ENCODE measurements around the gene PRKCB. TPM values are rescaled to one million over a fixed set of nuclear protein-coding genes. Genes with fewer than 3 reads are reported as not detected.

Gene PRKCB
- total RNA-seq, 2 donors from 2014 or later = 72.1 to 77.0 TPM

DNA sequence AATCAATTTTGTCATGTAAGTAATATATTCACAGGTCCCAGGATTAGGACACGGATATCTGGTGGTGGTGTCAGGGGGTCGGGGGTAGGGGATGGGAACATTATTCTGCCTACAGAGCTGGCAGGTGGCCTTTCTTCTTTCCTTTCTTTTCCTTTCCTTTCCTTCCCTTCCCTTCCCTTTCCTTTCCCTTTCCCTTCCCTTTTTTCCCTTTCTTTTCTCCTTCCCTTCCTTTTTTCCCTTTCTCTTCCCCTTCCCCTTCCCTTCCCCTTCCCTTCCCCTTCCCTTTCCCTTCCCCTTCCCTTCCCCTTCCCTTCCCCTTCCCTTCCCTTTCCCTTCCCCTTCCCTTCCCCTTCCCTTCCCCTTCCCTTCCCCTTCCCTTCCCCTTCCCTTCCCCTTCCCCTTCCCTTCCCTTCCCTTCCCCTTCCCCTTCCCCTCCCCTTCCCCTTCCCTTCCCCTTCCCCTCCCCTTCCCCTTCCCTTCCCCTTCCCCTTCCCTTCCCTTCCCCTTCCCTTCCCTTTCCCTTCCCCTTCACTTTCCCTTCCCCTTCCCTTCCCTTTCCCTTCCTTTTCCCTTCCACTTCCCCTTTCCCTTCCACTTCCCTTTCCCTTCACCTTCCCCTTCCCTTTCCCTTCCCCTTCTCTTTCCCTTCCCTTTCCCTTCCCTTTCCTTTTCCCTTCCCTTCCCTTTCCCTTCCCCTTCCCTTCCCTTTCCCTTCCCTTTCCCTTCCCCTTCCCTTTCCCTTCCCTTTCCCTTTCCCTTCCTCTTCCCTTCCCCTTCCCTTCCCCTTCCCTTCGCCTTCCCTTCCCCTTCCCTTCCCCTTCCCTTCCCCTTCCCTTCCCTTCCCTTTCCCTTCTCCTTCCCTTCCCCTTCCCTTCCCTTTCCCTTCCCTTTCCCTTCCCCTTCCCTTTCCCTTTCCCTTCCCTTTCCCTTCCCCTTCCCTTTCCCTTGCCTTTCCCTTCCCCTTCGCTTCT lies 145.9 kb downstream of the PRKCB start:
- no peaks in the 10 kb centered on the region for H3K27me3 Mint-ChIP-seq (ENCODE audit: low read depth)
- DNase-seq = no peak
- peaks cover 22% of the 10 kb centered on the region for H3K4me1 Mint-ChIP-seq (ENCODE audit: low read depth)
- H3K36me3 Mint-ChIP-seq (ENCODE audit: insufficient read depth in 2 of 2) = peaks cover 0 to 5% of the 10 kb centered on the region in 2 donors
- no peak overlapping the region for H3K27ac Mint-ChIP-seq
- no peak for ATAC-seq (replicated peaks in 1 of 2)
- no peak overlapping the region for H3K4me3 Mint-ChIP-seq
- H3K9me3 Mint-ChIP-seq = no peaks in the 10 kb centered on the region

DNA sequence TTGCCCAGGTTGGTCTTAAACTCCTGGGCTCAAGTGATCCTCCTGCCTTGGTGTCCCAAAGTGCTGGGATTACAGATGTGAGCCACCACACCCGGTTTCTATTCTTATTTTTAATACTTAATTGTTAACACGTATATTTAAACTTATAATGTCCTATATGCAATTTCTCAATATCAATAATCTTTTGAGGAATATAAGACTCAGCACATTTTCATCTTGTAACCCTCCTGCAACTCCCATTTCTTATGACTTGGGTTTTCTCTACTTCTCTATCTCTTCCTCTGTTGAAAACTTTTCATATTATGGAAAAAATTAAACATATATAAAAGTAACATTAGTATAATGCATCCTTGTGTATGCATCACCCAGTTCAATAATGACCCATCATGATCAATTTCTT lies 150.7 kb downstream of the PRKCB start:
- H3K36me3 Mint-ChIP-seq (ENCODE audit: insufficient read depth in 2 of 2) = peaks cover 6 to 8% of the 10 kb centered on the region in 2 donors
- no peak for DNase-seq
- peaks cover 0 to 2% of the 10 kb centered on the region in 2 donors for H3K9me3 Mint-ChIP-seq
- peaks cover 24% of the 10 kb centered on the region for H3K4me1 Mint-ChIP-seq (ENCODE audit: low read depth)
- H3K4me3 Mint-ChIP-seq = no peak overlapping the region
- no peaks in the 10 kb centered on the region for H3K27me3 Mint-ChIP-seq (ENCODE audit: low read depth)
- no peak overlapping the region for H3K27ac Mint-ChIP-seq
- no peak for ATAC-seq (replicated peaks in 1 of 2)

DNA sequence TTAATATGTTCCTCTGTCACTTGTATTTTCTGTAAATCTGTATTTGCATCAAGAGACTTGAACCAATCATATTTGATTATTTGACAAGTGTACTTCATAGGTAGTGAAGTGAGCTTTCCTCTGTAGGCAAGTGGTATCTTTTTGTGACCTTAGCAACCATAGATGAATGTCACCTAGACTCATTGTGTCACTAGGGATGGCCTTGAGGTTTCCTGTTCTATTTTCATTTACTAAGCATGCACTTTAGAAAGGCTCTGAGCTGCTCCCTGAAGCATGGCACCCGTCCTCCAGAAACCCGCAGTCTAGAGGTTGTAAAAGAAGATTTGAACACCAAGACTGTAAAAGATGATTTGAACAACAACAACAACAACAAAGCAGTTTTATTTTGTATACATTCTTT lies 151.7 kb downstream of the PRKCB start:
- DNase-seq (no peak), ATAC-seq (replicated peaks in 1 of 2) (peak; percentile 57 to 77)
- H3K27me3 Mint-ChIP-seq (ENCODE audit: low read depth) = no peaks in the 10 kb centered on the region
- peaks cover 0 to 2% of the 10 kb centered on the region in 2 donors for H3K9me3 Mint-ChIP-seq
- peak overlapping the region in 1 of 2 donors; percentile 44 for H3K4me3 Mint-ChIP-seq
- no peak overlapping the region for H3K27ac Mint-ChIP-seq
- H3K4me1 Mint-ChIP-seq (ENCODE audit: low read depth) = peaks cover 24% of the 10 kb centered on the region
- H3K36me3 Mint-ChIP-seq (ENCODE audit: insufficient read depth in 2 of 2) = peaks cover 6 to 8% of the 10 kb centered on the region in 2 donors

DNA sequence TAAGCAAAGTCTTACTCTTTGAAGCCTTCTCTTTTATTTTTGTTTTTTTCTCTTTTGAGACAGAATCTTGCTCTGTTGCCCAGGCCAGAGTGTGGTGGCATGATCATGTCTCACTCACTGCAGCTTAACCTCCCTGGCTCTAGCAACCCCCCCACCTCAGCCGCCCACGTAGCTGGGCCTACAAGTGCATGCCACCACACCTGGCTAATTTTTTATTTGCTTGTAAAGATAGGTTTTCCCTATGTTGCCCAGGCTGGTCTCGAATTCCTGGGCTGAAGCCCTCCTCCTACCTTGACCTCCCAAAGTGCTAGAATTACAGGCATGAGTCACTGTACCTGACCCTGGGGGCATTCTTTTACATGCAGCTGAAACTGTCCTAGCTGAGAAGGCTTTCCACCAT lies 154.7 kb downstream of the PRKCB start:
- peaks cover 5 to 6% of the 10 kb centered on the region in 2 donors for H3K36me3 Mint-ChIP-seq (ENCODE audit: insufficient read depth in 2 of 2)
- ATAC-seq (replicated peaks in 1 of 2) = no peak
- no peak overlapping the region for H3K4me3 Mint-ChIP-seq
- H3K27me3 Mint-ChIP-seq (ENCODE audit: low read depth) = no peaks in the 10 kb centered on the region
- H3K9me3 Mint-ChIP-seq = peaks cover 2 to 3% of the 10 kb centered on the region in 2 donors
- no peak overlapping the region for H3K27ac Mint-ChIP-seq
- peaks cover 24% of the 10 kb centered on the region for H3K4me1 Mint-ChIP-seq (ENCODE audit: low read depth)
- DNase-seq = no peak

DNA sequence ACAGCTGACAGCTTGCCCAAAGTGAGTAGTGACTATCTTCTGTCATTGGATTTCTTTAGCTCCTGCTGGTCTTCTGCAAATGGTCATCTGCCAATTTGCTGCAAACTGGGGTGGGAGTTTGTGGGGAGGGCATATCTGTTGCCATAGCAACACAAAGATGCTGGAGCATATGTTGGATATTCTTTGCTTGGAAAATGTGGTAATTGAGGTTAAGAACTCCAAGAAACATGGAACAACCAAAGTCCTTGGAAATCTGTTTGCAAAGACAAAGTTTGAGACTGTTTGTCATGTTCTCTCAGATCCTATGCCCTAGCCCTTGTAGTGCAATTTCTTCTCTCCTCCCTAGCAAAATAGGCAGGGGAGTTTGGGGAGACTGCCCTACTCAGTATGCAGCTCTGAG lies 155.3 kb downstream of the PRKCB start:
- Mint-ChIP-seq H3K27ac (no peak overlapping the region), H3K36me3 (ENCODE audit: insufficient read depth in 2 of 2) (peaks cover 5 to 6% of the 10 kb centered on the region in 2 donors), H3K4me1 (ENCODE audit: low read depth) (peaks cover 24% of the 10 kb centered on the region), H3K4me3 (no peak overlapping the region), H3K9me3 (peaks cover 2 to 3% of the 10 kb centered on the region in 2 donors), H3K27me3 (ENCODE audit: low read depth) (no peaks in the 10 kb centered on the region)
- no peak for DNase-seq
- no peak for ATAC-seq (replicated peaks in 1 of 2)

DNA sequence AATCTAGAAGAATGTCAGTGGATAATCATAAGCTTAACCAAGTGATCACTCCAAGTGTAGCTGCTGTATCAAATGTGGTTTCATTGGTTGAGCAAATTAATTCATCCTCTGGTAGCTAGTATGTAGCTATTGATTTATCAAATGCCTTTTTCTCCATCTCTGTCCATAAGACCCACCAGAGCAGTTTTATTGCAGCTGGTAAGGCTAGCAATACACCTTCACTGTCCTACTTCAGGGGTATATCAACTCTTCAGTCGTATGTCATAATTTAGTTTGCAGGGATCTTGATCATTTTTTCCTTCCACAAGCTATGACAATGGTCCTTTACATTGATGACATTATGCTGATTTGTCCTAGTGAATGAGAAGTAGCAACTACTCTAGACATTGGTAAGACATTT lies 158.8 kb downstream of the PRKCB start:
- ATAC-seq (replicated peaks in 1 of 2) (no peak), DNase-seq (no peak)
- Mint-ChIP-seq H3K36me3 (ENCODE audit: insufficient read depth in 2 of 2) (peaks cover 0 to 8% of the 10 kb centered on the region in 2 donors), H3K27me3 (ENCODE audit: low read depth) (no peaks in the 10 kb centered on the region), H3K4me1 (ENCODE audit: low read depth) (peaks cover 22% of the 10 kb centered on the region), H3K4me3 (no peak overlapping the region), H3K9me3 (peaks cover 0 to 3% of the 10 kb centered on the region in 2 donors), H3K27ac (no peak overlapping the region)

DNA sequence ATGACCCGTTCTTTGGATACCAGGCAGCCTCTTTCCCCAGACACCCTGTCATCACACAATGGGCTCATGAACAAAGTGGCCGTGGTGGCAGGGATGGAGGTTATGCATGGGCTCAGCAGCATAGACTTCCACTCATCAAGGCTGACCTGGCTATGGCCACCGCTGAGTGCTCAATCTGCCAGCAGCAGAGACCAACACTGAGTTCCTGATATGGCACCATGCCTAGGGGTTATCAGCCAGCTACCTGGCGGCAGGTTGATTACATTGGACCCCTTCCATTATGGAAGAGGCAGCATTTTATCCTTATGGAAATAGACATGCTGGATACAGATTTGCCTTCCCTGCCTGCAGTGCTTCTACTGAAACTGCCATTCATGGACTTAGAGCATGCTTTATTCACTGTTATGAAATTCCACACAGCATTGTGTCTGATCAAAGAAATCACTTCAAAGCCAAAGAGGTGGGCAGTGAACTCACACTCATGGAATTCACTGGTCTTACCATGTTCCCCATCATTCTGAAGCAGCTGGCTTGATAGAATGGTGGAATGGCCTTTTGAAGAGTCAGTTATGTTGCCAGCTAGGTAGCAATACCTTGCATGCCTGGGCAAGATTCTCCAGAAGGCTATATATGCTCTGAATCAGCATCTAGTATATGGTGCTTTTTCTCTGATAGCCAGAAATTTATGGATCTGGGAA lies 160.6 kb downstream of the PRKCB start:
- no peaks in the 10 kb centered on the region for H3K27me3 Mint-ChIP-seq (ENCODE audit: low read depth)
- H3K4me3 Mint-ChIP-seq = no peak overlapping the region
- DNase-seq = no peak
- H3K36me3 Mint-ChIP-seq (ENCODE audit: insufficient read depth in 2 of 2) = peaks cover 0 to 6% of the 10 kb centered on the region in 2 donors
- no peak for ATAC-seq (replicated peaks in 1 of 2)
- H3K9me3 Mint-ChIP-seq = peaks cover 0 to 3% of the 10 kb centered on the region in 2 donors
- H3K4me1 Mint-ChIP-seq (ENCODE audit: low read depth) = peaks cover 25% of the 10 kb centered on the region
- no peak overlapping the region for H3K27ac Mint-ChIP-seq

DNA sequence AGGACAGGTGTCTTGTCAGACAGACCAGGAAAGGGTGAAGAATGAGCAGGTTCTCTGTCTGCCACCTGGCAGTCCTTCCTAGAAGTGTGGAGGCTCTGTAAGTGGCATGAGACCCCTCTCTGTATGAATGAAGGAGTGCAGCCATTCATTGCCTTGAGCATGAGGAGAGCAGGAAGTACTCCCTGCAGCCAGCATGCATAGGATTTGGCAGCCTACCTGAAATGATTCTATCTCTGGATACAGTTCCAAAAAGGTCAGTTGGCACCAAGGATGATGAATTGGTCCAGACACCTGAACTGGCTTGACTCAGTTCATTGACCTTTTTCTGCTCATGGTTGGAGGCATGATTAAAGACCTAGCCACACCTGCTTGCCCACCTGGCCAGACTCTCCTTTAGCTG lies 163.0 kb downstream of the PRKCB start:
- DNase-seq (no peak), ATAC-seq (replicated peaks in 1 of 2) (no peak)
- peaks cover 25% of the 10 kb centered on the region for H3K4me1 Mint-ChIP-seq (ENCODE audit: low read depth)
- H3K27ac Mint-ChIP-seq = no peak overlapping the region
- H3K4me3 Mint-ChIP-seq = peak overlapping the region in 1 of 2 donors; percentile 57
- H3K36me3 Mint-ChIP-seq (ENCODE audit: insufficient read depth in 2 of 2) = peaks cover 0 to 6% of the 10 kb centered on the region in 2 donors
- H3K27me3 Mint-ChIP-seq (ENCODE audit: low read depth) = no peaks in the 10 kb centered on the region
- H3K9me3 Mint-ChIP-seq = no peaks in the 10 kb centered on the region

DNA sequence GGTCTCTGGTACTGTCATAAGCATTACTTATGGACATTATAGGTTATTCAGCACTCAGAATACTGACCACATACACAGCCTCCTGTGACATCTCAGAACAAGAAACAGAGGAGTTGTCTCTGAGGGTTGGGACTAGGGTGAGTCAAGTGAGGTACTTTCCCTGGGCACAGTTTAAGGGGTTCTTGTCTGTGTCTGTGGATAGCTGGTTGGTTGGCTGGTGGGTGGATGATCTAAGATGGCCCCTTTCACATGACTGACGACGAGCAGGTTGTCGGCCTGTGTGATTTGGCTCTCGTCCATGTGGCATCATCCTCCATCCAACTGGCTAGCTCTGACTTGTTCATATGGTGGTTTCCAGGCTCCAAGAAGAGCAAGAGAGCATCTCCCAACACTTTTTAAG lies 163.9 kb downstream of the PRKCB start:
- H3K4me1 Mint-ChIP-seq (ENCODE audit: low read depth) = peaks cover 25% of the 10 kb centered on the region
- H3K36me3 Mint-ChIP-seq (ENCODE audit: insufficient read depth in 2 of 2) = peaks cover 0 to 7% of the 10 kb centered on the region in 2 donors
- H3K27me3 Mint-ChIP-seq (ENCODE audit: low read depth) = no peaks in the 10 kb centered on the region
- DNase-seq = peak; percentile 81 to 86
- H3K27ac Mint-ChIP-seq = no peak overlapping the region
- peak; percentile 98 to 99 for ATAC-seq (replicated peaks in 1 of 2)
- H3K4me3 Mint-ChIP-seq = peak overlapping the region; percentile 37 to 57
- H3K9me3 Mint-ChIP-seq = no peaks in the 10 kb centered on the region

DNA sequence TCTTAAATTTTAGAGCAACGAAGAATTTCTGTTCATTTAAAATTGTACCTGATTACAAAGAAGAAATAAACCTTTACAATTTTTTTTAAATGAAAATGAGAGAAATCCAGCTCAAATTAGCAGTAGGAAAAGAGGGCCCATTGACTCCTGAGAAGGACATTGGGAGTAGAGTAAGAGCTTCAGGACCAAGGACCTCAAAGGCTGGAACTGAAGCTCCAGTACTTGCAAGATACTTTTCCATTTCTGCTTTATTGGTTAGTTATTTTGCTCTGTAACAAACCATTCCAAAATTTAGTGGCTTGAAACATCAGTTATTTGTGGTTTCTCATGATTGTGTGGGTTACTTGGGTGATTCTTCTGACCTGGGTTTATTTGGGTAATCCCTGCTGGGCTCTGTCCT lies 165.9 kb downstream of the PRKCB start:
- H3K9me3 Mint-ChIP-seq = no peaks in the 10 kb centered on the region
- no peaks in the 10 kb centered on the region for H3K27me3 Mint-ChIP-seq (ENCODE audit: low read depth)
- H3K4me3 Mint-ChIP-seq = no peak overlapping the region
- peaks cover 39% of the 10 kb centered on the region for H3K4me1 Mint-ChIP-seq (ENCODE audit: low read depth)
- DNase-seq = no peak
- no peak overlapping the region for H3K27ac Mint-ChIP-seq
- H3K36me3 Mint-ChIP-seq (ENCODE audit: insufficient read depth in 2 of 2) = peaks cover 0 to 7% of the 10 kb centered on the region in 2 donors
- ATAC-seq (replicated peaks in 1 of 2) = no peak

DNA sequence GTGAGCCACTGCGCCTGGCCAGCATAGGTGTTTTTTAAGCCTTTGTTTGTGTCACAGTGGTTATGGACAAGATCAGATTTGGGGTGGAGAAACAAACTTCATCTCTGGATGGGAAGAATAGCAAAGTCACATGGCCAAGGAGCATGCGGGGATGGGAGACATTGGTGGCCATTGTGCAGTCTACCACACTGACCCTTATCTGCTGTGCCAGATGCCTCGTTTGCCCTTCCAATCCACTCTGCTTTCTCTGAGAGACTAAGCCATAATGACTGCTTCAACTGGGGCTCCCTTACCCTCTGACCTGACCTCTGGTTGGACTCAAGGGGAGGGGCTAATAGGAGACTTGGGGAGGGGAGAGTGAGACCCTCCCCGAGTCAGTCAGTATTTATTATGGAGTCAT lies 166.8 kb downstream of the PRKCB start:
- ATAC-seq (replicated peaks in 1 of 2) (no peak), DNase-seq (no peak)
- Mint-ChIP-seq H3K36me3 (ENCODE audit: insufficient read depth in 2 of 2) (peaks cover 0 to 7% of the 10 kb centered on the region in 2 donors), H3K27ac (no peak overlapping the region), H3K4me3 (no peak overlapping the region), H3K9me3 (no peaks in the 10 kb centered on the region), H3K4me1 (ENCODE audit: low read depth) (peaks cover 39% of the 10 kb centered on the region), H3K27me3 (ENCODE audit: low read depth) (no peaks in the 10 kb centered on the region)

DNA sequence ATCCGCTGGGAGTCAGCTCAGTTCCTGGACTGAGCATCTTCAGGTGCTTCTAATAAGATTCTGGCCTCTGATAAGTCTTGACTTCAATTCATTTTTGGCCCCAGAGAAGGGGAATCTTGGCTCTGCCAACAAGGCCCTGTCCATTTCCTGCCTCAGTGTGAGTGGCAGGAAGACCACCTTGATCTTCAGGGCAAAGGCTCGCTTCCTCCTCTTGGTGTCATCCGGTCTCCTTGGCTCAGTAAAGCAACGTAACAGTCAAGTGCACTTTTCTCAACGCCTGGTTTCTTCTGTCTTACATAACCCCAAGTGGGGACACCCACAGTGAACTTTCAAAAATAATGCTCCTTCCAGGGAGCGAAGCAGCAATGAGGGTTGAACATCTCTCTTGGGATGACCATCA lies 169.8 kb downstream of the PRKCB start:
- Mint-ChIP-seq H3K27me3 (ENCODE audit: low read depth) (no peaks in the 10 kb centered on the region), H3K27ac (peak overlapping the region; percentile 34), H3K4me3 (no peak overlapping the region), H3K4me1 (ENCODE audit: low read depth) (peaks cover 41% of the 10 kb centered on the region), H3K9me3 (no peaks in the 10 kb centered on the region), H3K36me3 (ENCODE audit: insufficient read depth in 2 of 2) (peaks cover 0 to 2% of the 10 kb centered on the region in 2 donors)
- DNase-seq (no peak), ATAC-seq (replicated peaks in 1 of 2) (no peak)

DNA sequence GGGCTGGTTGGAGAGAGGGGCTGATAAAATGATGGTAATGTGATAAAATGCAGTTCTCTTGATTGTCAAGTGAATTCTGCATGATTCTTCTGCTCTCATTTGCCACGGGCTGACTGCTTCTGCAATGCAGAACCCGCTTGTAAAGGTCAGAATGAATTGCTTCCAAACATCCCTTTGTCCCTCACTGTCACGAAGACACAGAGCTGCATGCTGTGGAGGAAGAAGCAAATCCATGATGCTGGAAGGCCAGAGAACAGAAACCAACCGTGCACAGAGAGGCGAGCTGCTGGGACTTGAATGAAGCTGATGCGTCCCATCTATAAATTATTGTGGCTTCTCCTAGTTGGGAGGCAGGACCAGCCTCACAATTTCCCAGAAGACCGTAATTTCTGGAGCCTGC lies 171.6 kb downstream of the PRKCB start:
- no peaks in the 10 kb centered on the region for H3K9me3 Mint-ChIP-seq
- no peak for DNase-seq
- peaks cover 44% of the 10 kb centered on the region for H3K4me1 Mint-ChIP-seq (ENCODE audit: low read depth)
- peaks cover 0 to 3% of the 10 kb centered on the region in 2 donors for H3K36me3 Mint-ChIP-seq (ENCODE audit: insufficient read depth in 2 of 2)
- no peak overlapping the region for H3K4me3 Mint-ChIP-seq
- no peaks in the 10 kb centered on the region for H3K27me3 Mint-ChIP-seq (ENCODE audit: low read depth)
- no peak for ATAC-seq (replicated peaks in 1 of 2)
- no peak overlapping the region for H3K27ac Mint-ChIP-seq

Measured in activated T-cell treated with anti-CD3 and anti-CD28 coated beads, Interleukin-2, amount 50 U/mL, for 72 hours (primary cell).